Stomach (tissue), 4 donors: ENCODE results near the gene CELSR1.

Experiments used
- EP300 ChIP-seq: sonication (generic); formaldehyde crosslinking; IDR thresholded peaks from one replicate; pipeline ENCODE4 v1.6.1; 2017; ENCODE audit warnings: antibody characterized with exemption
- POLR2AphosphoS5 ChIP-seq, 3 donors: sonication (generic); formaldehyde crosslinking; IDR thresholded peaks; one replicate each; pipeline ENCODE4 v1.6.1; 2016; ENCODE audit warnings: antibody characterized with exemption in 3 of 3
- TF ChIP-seq, protein P1 (sequence below), 7 experiments: fragments of 450-650 bp in 4 of 7; fragments of 200-600 bp in 3 of 7; sonication (generic) in 3 of 7; IDR thresholded peaks; one replicate each; pipeline ENCODE4 v1.5.1; 2016 to 2019; ENCODE audit warnings: antibody characterized with exemption in 7 of 7, control low read depth in 2 of 7, mild to moderate bottlenecking in 1 of 7

DNA sequence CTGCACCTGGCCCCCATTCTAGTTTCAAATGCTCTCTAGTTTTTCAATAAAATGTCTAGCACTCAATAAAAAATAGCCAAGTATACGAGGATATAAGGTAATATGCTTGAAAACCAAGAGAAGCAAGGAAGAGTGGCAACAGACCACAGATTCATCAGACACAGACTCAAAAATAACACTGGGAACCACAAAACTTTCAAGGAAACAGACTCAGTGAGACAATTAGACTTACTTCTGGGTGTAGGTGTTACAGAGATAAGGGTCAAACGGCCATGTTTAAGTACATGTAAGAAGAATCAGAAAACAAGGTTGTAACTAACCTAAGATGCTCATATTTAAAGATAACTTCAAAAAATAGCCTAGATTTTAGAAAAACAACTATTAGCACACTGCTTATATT is 134.9 kb downstream of the CELSR1 start:
- TF ChIP-seq, protein P1, sequence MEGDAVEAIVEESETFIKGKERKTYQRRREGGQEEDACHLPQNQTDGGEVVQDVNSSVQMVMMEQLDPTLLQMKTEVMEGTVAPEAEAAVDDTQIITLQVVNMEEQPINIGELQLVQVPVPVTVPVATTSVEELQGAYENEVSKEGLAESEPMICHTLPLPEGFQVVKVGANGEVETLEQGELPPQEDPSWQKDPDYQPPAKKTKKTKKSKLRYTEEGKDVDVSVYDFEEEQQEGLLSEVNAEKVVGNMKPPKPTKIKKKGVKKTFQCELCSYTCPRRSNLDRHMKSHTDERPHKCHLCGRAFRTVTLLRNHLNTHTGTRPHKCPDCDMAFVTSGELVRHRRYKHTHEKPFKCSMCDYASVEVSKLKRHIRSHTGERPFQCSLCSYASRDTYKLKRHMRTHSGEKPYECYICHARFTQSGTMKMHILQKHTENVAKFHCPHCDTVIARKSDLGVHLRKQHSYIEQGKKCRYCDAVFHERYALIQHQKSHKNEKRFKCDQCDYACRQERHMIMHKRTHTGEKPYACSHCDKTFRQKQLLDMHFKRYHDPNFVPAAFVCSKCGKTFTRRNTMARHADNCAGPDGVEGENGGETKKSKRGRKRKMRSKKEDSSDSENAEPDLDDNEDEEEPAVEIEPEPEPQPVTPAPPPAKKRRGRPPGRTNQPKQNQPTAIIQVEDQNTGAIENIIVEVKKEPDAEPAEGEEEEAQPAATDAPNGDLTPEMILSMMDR (IDR thresholded peaks at IDR 0.05), result no peak
- TF ChIP-seq POLR2AphosphoS5 (IDR thresholded peaks at IDR 0.05) (no peak), EP300 (no peak)
